ENCODE measurements around the gene OR6M1. TPM values are rescaled to one million over a fixed set of nuclear protein-coding genes. Genes with fewer than 3 reads are reported as not detected.

OR6M1 gene
- total RNA-seq, 2 experiments from 2014 or later: not detected

GRCh38 chr11:123762422-123762821 is 43.7 kb downstream of the OR6M1 start:
- TF ChIP-seq EZH2phosphoT487 (IDR thresholded peaks at IDR 0.05; ENCODE audit: borderline replicate concordance, low read depth, low read length): no peak
- no peak for TF ChIP-seq CTCF (conservative IDR thresholded peaks at IDR 0.05; ENCODE audit: low read length)
- H3K79me2 ChIP-seq (ENCODE audit: insufficient read depth, low read depth, low read length): no peaks in the 10 kb centered on the region
- H3K9me3 ChIP-seq (ENCODE audit: low read length): no peaks in the 10 kb centered on the region
- intact Hi-C loops (cut with micrococcal nuclease; ENCODE audit: unreplicated experiment): no loop called here
- no peak overlapping the region for H3K27ac ChIP-seq (ENCODE audit: low read depth, low read length, poor library complexity, severe bottlenecking)
- H3K4me1 ChIP-seq (ENCODE audit: insufficient read depth, low read length, poor library complexity, severe bottlenecking): no peaks in the 10 kb centered on the region
- BruUV-seq (replicated peaks): no TSS peak
- no peaks in the 10 kb centered on the region for H3K36me3 ChIP-seq (ENCODE audit: insufficient read depth, low read length)
- H3K4me2 ChIP-seq (ENCODE audit: low read length): no peak overlapping the region
- H4K20me1 ChIP-seq (ENCODE audit: insufficient read depth, low read length): no peaks in the 10 kb centered on the region
- H3K4me3 ChIP-seq (ENCODE audit: low read depth, low read length, poor library complexity, severe bottlenecking): no peak overlapping the region
- DNase-seq (ENCODE audit: low spot score): no peak
- H3K9me2 ChIP-seq (ENCODE audit: insufficient read depth, low read length): no peaks in the 10 kb centered on the region
- ChIA-PET POLR2A (no interaction called here), CTCF (ENCODE audit: unreplicated experiment) (no interaction called here)
- no peak overlapping the region for H2AFZ ChIP-seq (ENCODE audit: low read length)

GRCh38 chr11:123760894-123761293 is 45.3 kb downstream of the OR6M1 start:
- Histone ChIP-seq H3K4me1 (ENCODE audit: insufficient read depth, low read length, poor library complexity, severe bottlenecking) (no peaks in the 10 kb centered on the region), H3K79me2 (ENCODE audit: insufficient read depth, low read depth, low read length) (no peaks in the 10 kb centered on the region), H3K4me3 (ENCODE audit: low read depth, low read length, poor library complexity, severe bottlenecking) (no peak overlapping the region), H3K36me3 (ENCODE audit: insufficient read depth, low read length) (no peaks in the 10 kb centered on the region), H3K27ac (ENCODE audit: low read depth, low read length, poor library complexity, severe bottlenecking) (no peak overlapping the region), H3K4me2 (ENCODE audit: low read length) (no peak overlapping the region), H4K20me1 (ENCODE audit: insufficient read depth, low read length) (no peaks in the 10 kb centered on the region), H2AFZ (ENCODE audit: low read length) (no peak overlapping the region), H3K9me3 (ENCODE audit: low read length) (no peaks in the 10 kb centered on the region), H3K9me2 (ENCODE audit: insufficient read depth, low read length) (no peaks in the 10 kb centered on the region)
- no peak for TF ChIP-seq EZH2phosphoT487 (IDR thresholded peaks at IDR 0.05; ENCODE audit: borderline replicate concordance, low read depth, low read length)
- TF ChIP-seq CTCF (conservative IDR thresholded peaks at IDR 0.05; ENCODE audit: low read length): no peak
- intact Hi-C loops (cut with micrococcal nuclease; ENCODE audit: unreplicated experiment): no loop called here
- CTCF ChIA-PET (ENCODE audit: unreplicated experiment): no interaction called here
- POLR2A ChIA-PET: no interaction called here
- DNase-seq (ENCODE audit: low spot score): no peak
- BruUV-seq (replicated peaks): no TSS peak

DNA sequence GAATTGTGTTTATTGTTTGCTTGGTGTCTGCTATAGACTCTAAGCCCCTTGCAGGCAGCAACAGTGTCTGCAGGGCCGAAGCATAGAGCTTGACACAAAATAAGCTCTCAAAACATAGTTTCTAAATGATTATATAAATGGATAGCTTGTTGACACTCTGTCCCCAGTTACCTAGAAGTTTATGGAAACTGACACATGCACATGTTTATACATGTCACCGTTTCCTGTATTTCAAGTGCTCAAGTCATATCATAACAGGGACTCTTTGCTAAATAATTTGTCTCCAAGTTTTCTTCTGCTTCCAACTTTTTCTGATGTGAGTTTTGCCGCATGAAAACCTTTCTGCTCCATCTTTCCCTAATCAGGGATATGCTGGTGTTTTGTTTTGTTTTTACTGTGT is 48.2 kb downstream of the OR6M1 start:
- Histone ChIP-seq H3K79me2 (ENCODE audit: insufficient read depth, low read depth, low read length) (no peaks in the 10 kb centered on the region), H3K36me3 (ENCODE audit: insufficient read depth, low read length) (no peaks in the 10 kb centered on the region), H2AFZ (ENCODE audit: low read length) (no peak overlapping the region), H3K27ac (ENCODE audit: low read depth, low read length, poor library complexity, severe bottlenecking) (no peak overlapping the region), H3K4me2 (ENCODE audit: low read length) (no peak overlapping the region), H3K9me3 (ENCODE audit: low read length) (no peaks in the 10 kb centered on the region), H3K4me1 (ENCODE audit: insufficient read depth, low read length, poor library complexity, severe bottlenecking) (no peaks in the 10 kb centered on the region), H3K4me3 (ENCODE audit: low read depth, low read length, poor library complexity, severe bottlenecking) (no peak overlapping the region), H4K20me1 (ENCODE audit: insufficient read depth, low read length) (no peaks in the 10 kb centered on the region), H3K9me2 (ENCODE audit: insufficient read depth, low read length) (no peaks in the 10 kb centered on the region)
- TF ChIP-seq EZH2phosphoT487 (IDR thresholded peaks at IDR 0.05; ENCODE audit: borderline replicate concordance, low read depth, low read length) (no peak), CTCF (conservative IDR thresholded peaks at IDR 0.05; ENCODE audit: low read length) (no peak)
- no TSS peak for BruUV-seq (replicated peaks)
- ChIA-PET CTCF (ENCODE audit: unreplicated experiment) (no interaction called here), POLR2A (no interaction called here)
- no peak for DNase-seq (ENCODE audit: low spot score)
- intact Hi-C loops (cut with micrococcal nuclease; ENCODE audit: unreplicated experiment): no loop called here

Measured in OCI-LY7 (cell line).